Nephron progenitor cell (in vitro differentiated cells): Measurements from ENCODE around the gene ZMYM2.

Experiments used
- DNase-seq: peaks from one replicate; pipeline ENCODE4 v3.0.0; 2021
- H3K27ac Mint-ChIP-seq: 2 replicates; pipeline ENCODE4 v1.8.0; 2021; ENCODE audit warnings: mild to moderate bottlenecking, moderate library complexity, mixed read lengths
- H3K27me3 Mint-ChIP-seq: 2 replicates; pipeline ENCODE4 v1.8.0; 2021; ENCODE audit warnings: mild to moderate bottlenecking, low read depth, mixed read lengths; ENCODE audit not compliant: poor library complexity
- H3K36me3 Mint-ChIP-seq: 2 replicates; pipeline ENCODE4 v1.8.0; 2021; ENCODE audit warnings: low read depth, mixed read lengths
- H3K4me1 Mint-ChIP-seq: 2 replicates; pipeline ENCODE4 v1.8.0; 2021; ENCODE audit warnings: mixed read lengths
- H3K4me3 Mint-ChIP-seq: 2 replicates; pipeline ENCODE4 v1.8.0; 2021; ENCODE audit warnings: mild to moderate bottlenecking, moderate library complexity, mixed read lengths
- H3K9me3 Mint-ChIP-seq: 2 replicates; pipeline ENCODE4 v1.8.0; 2021; ENCODE audit warnings: mild to moderate bottlenecking, moderate library complexity, mixed read lengths
- TF ChIP-seq, protein P1 (sequence below): fragments of 200-600 bp; sonication (generic); IDR thresholded peaks from 2 replicates; pipeline ENCODE4 v1.5.0; 2021; ENCODE audit warnings: antibody characterized with exemption

Gene ZMYM2

DNA sequence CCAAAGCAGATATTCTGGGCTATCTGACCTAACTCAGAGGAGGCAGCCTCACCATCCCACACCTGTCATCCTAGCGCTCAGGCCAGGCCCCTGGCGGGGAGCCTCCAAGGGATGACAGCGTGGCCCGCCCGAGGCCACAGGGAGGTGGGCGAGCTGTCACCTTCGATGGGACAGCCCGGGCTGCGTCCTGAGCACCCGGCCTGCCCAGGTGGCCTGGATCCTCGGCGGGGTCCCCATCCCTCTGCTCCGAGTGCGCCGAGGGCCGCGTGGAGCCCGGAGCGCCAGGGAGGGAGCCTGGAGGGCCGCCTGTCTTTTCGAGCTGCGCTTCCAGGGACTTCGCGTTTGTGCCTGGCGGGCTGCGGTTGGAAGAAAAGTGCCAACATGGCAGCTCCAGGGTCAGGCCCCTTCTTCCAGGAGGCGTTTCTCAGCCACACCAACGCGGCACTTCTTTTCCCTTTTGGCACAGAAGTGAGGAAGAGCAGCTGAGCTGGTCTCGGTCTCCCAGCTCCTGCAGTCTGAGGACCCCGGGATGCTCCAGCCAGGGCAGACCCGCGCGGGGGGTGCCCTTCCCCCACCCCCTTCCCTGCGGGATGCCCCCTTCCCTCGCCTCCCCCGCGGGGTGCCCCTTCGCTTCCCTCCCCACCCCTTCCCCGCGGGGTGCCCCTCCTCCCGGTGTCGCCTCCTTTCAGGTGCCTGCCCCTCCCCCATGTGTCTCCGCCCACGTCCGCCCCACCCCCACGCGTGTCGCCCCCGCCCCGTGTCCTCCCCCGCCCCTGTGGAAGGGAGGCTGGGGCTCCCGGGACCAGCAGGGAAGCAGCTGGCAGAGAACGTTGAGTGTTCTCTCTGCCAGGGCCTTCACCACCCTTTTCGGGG is 160.0 kb downstream of the ZMYM2 start:
- DNase-seq, result peak; percentile 52
- no peak overlapping the region for H3K27ac Mint-ChIP-seq
- no peaks in the 10 kb centered on the region for H3K36me3 Mint-ChIP-seq
- H3K9me3 Mint-ChIP-seq, result no peaks in the 10 kb centered on the region
- H3K4me1 Mint-ChIP-seq, result peaks cover 30% of the 10 kb centered on the region
- H3K4me3 Mint-ChIP-seq, result peak overlapping the region; percentile 81
- TF ChIP-seq, protein P1, sequence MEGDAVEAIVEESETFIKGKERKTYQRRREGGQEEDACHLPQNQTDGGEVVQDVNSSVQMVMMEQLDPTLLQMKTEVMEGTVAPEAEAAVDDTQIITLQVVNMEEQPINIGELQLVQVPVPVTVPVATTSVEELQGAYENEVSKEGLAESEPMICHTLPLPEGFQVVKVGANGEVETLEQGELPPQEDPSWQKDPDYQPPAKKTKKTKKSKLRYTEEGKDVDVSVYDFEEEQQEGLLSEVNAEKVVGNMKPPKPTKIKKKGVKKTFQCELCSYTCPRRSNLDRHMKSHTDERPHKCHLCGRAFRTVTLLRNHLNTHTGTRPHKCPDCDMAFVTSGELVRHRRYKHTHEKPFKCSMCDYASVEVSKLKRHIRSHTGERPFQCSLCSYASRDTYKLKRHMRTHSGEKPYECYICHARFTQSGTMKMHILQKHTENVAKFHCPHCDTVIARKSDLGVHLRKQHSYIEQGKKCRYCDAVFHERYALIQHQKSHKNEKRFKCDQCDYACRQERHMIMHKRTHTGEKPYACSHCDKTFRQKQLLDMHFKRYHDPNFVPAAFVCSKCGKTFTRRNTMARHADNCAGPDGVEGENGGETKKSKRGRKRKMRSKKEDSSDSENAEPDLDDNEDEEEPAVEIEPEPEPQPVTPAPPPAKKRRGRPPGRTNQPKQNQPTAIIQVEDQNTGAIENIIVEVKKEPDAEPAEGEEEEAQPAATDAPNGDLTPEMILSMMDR, result peak; percentile 63
- peaks cover 22% of the 10 kb centered on the region for H3K27me3 Mint-ChIP-seq

GRCh38 chr13:20119960-20120359 is 161.4 kb downstream of the ZMYM2 start:
- peak overlapping the region; percentile 74 for H3K4me3 Mint-ChIP-seq
- H3K36me3 Mint-ChIP-seq, result no peaks in the 10 kb centered on the region
- H3K9me3 Mint-ChIP-seq, result no peaks in the 10 kb centered on the region
- peak overlapping the region; percentile 43 for H3K27ac Mint-ChIP-seq
- H3K4me1 Mint-ChIP-seq, result peaks cover 30% of the 10 kb centered on the region
- TF ChIP-seq, protein P1, result no peak
- no peak for DNase-seq
- H3K27me3 Mint-ChIP-seq, result peaks cover 30% of the 10 kb centered on the region

DNA sequence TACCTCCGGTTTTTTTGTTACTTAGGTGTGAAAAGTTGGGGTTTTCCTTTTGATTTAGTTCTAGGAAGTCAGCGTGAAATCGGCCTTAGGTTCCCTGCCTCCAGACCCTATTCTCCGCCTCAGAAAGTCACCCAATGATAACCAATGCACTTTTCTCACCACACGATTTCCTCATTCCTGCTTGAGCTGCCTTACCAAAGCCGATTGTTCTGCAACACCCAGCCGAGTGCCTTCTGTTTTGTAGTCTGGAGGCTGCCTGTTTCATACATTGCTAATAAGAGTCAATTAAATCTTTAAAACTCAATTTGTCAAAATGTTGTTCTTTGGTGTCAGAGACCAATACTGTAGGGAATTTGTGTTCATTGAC is 162.6 kb downstream of the ZMYM2 start:
- peaks cover 38% of the 10 kb centered on the region for H3K27me3 Mint-ChIP-seq
- H3K27ac Mint-ChIP-seq, result no peak overlapping the region
- DNase-seq, result no peak
- H3K9me3 Mint-ChIP-seq, result no peaks in the 10 kb centered on the region
- peaks cover 30% of the 10 kb centered on the region for H3K4me1 Mint-ChIP-seq
- H3K36me3 Mint-ChIP-seq, result no peaks in the 10 kb centered on the region
- TF ChIP-seq, protein P1, result no peak
- no peak overlapping the region for H3K4me3 Mint-ChIP-seq

DNA sequence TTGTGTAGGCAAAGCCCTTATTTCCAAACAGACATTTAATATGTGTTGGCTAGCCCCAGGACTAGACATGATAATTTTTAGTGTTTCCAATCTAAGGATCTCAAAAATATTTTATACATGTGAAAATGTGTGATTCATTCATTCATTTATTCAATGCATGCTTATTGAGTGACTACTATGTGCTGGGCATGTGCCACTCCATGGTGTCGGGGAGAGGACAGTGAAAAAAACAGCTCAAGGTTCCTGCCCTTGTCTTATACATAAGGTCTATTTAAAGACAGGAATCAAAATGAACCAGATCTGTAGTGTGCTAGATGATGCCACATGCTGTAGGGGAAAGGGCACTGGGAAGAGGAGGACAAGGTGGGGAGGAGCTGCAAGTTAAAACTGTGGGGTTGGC is 165.8 kb downstream of the ZMYM2 start:
- Mint-ChIP-seq H3K27ac (no peak overlapping the region), H3K4me3 (no peak overlapping the region), H3K27me3 (peaks cover 39% of the 10 kb centered on the region), H3K4me1 (peaks cover 22% of the 10 kb centered on the region), H3K36me3 (no peaks in the 10 kb centered on the region), H3K9me3 (no peaks in the 10 kb centered on the region)
- TF ChIP-seq, protein P1, result no peak
- no peak for DNase-seq

DNA sequence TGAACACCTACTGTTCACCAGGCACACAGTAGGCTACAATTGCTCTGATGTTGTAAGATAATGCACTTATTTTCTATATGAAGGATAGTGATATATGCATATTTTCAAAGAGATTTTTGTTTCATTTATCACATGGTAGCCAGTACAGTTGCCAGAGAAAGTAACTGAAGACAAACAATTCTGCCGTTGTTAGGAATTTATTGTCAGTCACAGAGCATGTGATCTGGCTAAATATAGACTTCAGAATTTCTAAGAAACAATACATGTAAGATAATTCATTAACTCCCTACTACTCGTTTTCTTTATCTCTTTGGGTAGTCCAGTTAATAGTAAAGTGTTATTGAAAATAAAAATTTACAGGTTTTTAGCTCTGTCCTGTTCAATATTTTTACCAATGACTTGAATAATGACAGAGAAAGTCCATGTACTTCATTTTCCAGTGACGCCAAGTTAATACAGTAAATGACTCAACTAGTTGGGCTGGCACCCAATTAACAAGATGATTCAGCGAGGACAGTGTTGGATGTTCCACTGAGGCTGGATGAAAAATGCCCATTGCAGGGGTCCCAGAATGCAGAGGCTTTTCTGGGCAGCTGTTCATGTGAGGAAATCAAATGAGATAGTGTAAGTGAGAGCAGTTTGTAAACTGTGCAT is 166.7 kb downstream of the ZMYM2 start:
- Mint-ChIP-seq H3K36me3 (no peaks in the 10 kb centered on the region), H3K4me3 (no peak overlapping the region), H3K27ac (no peak overlapping the region), H3K27me3 (peaks cover 38% of the 10 kb centered on the region), H3K9me3 (no peaks in the 10 kb centered on the region), H3K4me1 (peaks cover 12% of the 10 kb centered on the region)
- no peak for DNase-seq
- TF ChIP-seq, protein P1, result no peak
